OCI-LY7 (cell line): ENCODE results near the gene CYP46A1. TPM values are rescaled to one million over a fixed set of nuclear protein-coding genes. Genes with fewer than 3 reads are reported as not detected.
"Not testable (repeated sequence)": the region's sequence is repeated elsewhere in the genome, so short reads cannot be mapped to it uniquely, and the experiment has no call there.

Source experiments
- BruUV-seq: library from RNA; stranded (reverse); fragments of 400-500 nt; replicated peaks from 2 replicates; lab custom pipeline; 2021; lab: Mats Ljungman, UMichigan
- CTCF ChIA-PET: fragments of 300-600 bp; sonication (Branson Sonifier 250); formaldehyde crosslinking; loops from one replicate; lab custom pipeline; 2022; ENCODE audit warnings: antibody characterized with exemption; ENCODE audit not compliant: unreplicated experiment; lab: Charles Lee
- POLR2A ChIA-PET: fragments of 300-600 bp; sonication (Branson Sonifier 250); formaldehyde crosslinking; loops from one replicate; lab custom pipeline; 2022; ENCODE audit warnings: antibody characterized with exemption; lab: Charles Lee
- DNase-seq: peaks from one replicate; pipeline ENCODE4 v3.0.0-alpha.2; 2015; ENCODE audit warnings: low spot score
- H2AFZ ChIP-seq: fragments of 200-600 bp; sonication (generic), shearing (Covaris generic); 2 replicates; pipeline ENCODE4 v1.6.1; 2014; ENCODE audit warnings: mild to moderate bottlenecking, antibody characterized with exemption, low read length, moderate library complexity
- H3K27ac ChIP-seq: fragments of 200-600 bp; sonication (generic); 2 replicates; pipeline ENCODE4 v1.5.1; 2014; ENCODE audit warnings: mixed run types, low read depth, mild to moderate bottlenecking, moderate library complexity, low read length, inconsistent platforms; ENCODE audit not compliant: poor library complexity, severe bottlenecking
- H3K36me3 ChIP-seq: fragments of 200-600 bp; sonication (generic); 2 replicates; pipeline ENCODE4 v1.6.1; 2014; ENCODE audit warnings: mild to moderate bottlenecking, antibody characterized with exemption, low read length, moderate library complexity, mixed read lengths; ENCODE audit not compliant: insufficient read depth
- H3K4me1 ChIP-seq: fragments of 200-600 bp; sonication (generic); 2 replicates; pipeline ENCODE4 v1.5.1; 2014; ENCODE audit warnings: mild to moderate bottlenecking, low read length; ENCODE audit not compliant: insufficient read depth, poor library complexity, severe bottlenecking
- H3K4me2 ChIP-seq: fragments of 200-600 bp; sonication (generic); 2 replicates; pipeline ENCODE4 v1.6.1; 2014; ENCODE audit warnings: mild to moderate bottlenecking, low read length
- H3K4me3 ChIP-seq: fragments of 200-600 bp; sonication (generic); 2 replicates; pipeline ENCODE4 v1.5.1; 2014; ENCODE audit warnings: mild to moderate bottlenecking, low read depth, low read length; ENCODE audit not compliant: poor library complexity, severe bottlenecking
- H3K79me2 ChIP-seq: fragments of 200-600 bp; sonication (generic); 2 replicates; pipeline ENCODE4 v1.6.1; 2016; ENCODE audit warnings: low read depth, mild to moderate bottlenecking, low read length, moderate library complexity, mixed read lengths; ENCODE audit not compliant: insufficient read depth
- H3K9me2 ChIP-seq: fragments of 200-600 bp; sonication (generic); 2 replicates; pipeline ENCODE4 v1.6.1; 2016; ENCODE audit warnings: mild to moderate bottlenecking, low read length, mixed read lengths; ENCODE audit not compliant: insufficient read depth
- H3K9me3 ChIP-seq: fragments of 200-600 bp; sonication (generic); 2 replicates; pipeline ENCODE4 v1.6.1; 2014; ENCODE audit warnings: mild to moderate bottlenecking, mixed run types, low read length, mixed read lengths
- H4K20me1 ChIP-seq: fragments of 200-600 bp; sonication (generic); 2 replicates; pipeline ENCODE4 v1.6.1; 2014; ENCODE audit warnings: mild to moderate bottlenecking, antibody characterized with exemption, low read length, moderate library complexity, mixed read lengths; ENCODE audit not compliant: insufficient read depth
- EZH2phosphoT487 ChIP-seq: fragments of 200-600 bp; sonication (generic); IDR thresholded peaks from 2 replicates; pipeline ENCODE4 v1.6.1; 2018; ENCODE audit warnings: low read depth, borderline replicate concordance, mild to moderate bottlenecking, mixed run types, antibody characterized with exemption, low read length, moderate library complexity, mixed read lengths
- intact Hi-C: fragments of 100-400 bp; cut with micrococcal nuclease; formaldehyde crosslinking; loops from one replicate; pipeline ENCODE4 v1.10.0; 2022; ENCODE audit not compliant: unreplicated experiment
- total RNA-seq, 2 experiments: library from RNA; depleted of rRNA in 1 of 2; stranded (reverse); fragments of >200 nt in 1 of 2; shearing (Covaris generic) in 1 of 2; gene quantifications; 2 replicates each; pipeline ENCODE4 v1.2.3, GENCODE V29; 2014 to 2022
- TF ChIP-seq, protein P1 (sequence below): fragments of 200-600 bp; sonication (generic); conservative IDR thresholded peaks from 2 replicates; pipeline ENCODE4 v1.5.1; 2014; ENCODE audit warnings: mild to moderate bottlenecking, antibody characterized with exemption, low read length, moderate library complexity, mixed read lengths

CYP46A1 gene
- total RNA-seq, 2 experiments from 2014 or later = 4.1 to 10.8 TPM

DNA sequence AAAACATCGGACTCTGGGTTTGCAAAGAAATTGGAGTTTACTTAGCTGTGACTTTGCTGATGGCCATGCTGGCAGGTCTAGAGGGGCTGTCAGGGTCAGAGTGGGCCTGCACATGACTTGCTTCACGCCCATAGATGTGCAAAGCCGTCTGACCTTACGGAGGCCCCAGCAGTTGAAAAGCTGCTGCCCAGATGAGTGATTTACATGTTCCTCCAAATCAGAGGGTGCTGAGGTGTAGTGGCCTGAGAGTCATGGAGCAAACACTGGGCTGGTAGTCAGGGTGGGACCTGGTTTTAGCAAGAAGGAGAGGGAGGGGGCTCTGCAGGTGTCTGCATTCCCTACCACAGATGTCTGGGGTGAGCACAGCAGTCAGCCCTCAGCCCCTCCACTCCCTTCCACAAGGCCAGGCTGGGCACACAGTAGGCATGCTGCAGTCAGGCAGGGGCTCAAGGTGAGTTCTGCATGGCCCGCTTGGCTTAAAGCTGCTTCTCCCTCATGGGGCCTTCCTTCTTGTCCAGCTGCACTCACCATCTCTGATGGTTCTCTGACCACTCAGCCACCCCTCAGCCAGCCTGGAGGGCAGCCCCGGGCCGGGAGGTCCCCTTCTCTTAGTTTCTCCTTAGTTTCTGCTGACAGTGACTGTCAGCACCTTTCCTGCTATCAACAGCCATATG lies 74.9 kb downstream of the CYP46A1 start:
- Histone ChIP-seq H3K9me3 (no peaks in the 10 kb centered on the region), H3K9me2 (no peaks in the 10 kb centered on the region), H3K36me3 (no peaks in the 10 kb centered on the region), H4K20me1 (no peaks in the 10 kb centered on the region), H3K4me1 (no peaks in the 10 kb centered on the region), H2AFZ (no peak overlapping the region), H3K4me3 (no peak overlapping the region), H3K79me2 (no peaks in the 10 kb centered on the region), H3K27ac (no peak overlapping the region), H3K4me2 (no peak overlapping the region)
- BruUV-seq = no TSS peak
- CTCF ChIA-PET = no interaction called here
- POLR2A ChIA-PET = no interaction called here
- no peak for DNase-seq
- no peak for TF ChIP-seq EZH2phosphoT487
- TF ChIP-seq, protein P1, sequence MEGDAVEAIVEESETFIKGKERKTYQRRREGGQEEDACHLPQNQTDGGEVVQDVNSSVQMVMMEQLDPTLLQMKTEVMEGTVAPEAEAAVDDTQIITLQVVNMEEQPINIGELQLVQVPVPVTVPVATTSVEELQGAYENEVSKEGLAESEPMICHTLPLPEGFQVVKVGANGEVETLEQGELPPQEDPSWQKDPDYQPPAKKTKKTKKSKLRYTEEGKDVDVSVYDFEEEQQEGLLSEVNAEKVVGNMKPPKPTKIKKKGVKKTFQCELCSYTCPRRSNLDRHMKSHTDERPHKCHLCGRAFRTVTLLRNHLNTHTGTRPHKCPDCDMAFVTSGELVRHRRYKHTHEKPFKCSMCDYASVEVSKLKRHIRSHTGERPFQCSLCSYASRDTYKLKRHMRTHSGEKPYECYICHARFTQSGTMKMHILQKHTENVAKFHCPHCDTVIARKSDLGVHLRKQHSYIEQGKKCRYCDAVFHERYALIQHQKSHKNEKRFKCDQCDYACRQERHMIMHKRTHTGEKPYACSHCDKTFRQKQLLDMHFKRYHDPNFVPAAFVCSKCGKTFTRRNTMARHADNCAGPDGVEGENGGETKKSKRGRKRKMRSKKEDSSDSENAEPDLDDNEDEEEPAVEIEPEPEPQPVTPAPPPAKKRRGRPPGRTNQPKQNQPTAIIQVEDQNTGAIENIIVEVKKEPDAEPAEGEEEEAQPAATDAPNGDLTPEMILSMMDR = no peak
- intact Hi-C loops = no loop called here

DNA sequence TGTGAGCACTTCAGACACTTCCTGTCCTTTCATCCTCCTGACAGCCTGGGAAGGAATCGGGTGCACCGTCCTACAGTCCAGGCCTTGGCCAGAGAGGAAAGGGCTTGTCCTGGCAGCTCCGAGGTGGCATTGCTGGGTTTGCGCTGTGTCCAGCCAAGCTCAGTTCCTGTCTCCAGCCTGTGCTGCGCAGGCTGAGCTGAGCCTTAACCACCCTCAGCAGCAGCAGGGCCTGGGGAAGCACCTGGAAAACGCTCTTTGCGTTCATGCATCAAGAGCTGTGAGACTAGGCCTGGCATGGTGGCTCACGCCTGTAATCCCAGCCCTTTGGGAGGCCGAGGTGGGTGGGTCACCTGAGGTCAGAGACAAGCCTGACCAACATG lies 75.4 kb downstream of the CYP46A1 start:
- no TSS peak for BruUV-seq

DNA sequence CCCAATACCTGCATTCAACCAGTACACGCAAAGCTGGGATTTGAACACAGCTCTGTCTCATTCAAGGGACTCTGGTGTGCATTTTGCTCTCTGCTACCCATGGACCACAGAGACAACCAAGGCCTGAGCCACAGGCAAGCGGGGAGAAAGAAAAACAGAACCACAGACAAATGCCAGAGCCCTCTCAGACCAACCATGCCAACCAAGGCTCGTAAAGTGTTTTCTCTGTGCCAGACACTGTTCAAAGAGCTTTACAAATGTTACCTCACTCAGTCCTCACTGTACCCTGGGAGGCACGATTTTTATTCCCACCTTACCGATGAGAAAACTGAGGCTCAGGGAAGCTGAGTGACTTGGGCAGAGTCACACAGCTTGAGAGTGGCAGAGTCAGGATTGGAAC lies 76.7 kb downstream of the CYP46A1 start:
- no peak for DNase-seq
- H4K20me1 ChIP-seq = no peaks in the 10 kb centered on the region
- no peak overlapping the region for H3K4me2 ChIP-seq
- intact Hi-C loops = no loop called here
- H3K4me1 ChIP-seq = no peaks in the 10 kb centered on the region
- no peaks in the 10 kb centered on the region for H3K36me3 ChIP-seq
- no TSS peak for BruUV-seq
- no peak for TF ChIP-seq EZH2phosphoT487
- TF ChIP-seq, protein P1 = no peak
- no peaks in the 10 kb centered on the region for H3K9me2 ChIP-seq
- no peak overlapping the region for H3K4me3 ChIP-seq
- ChIA-PET CTCF (no interaction called here), POLR2A (interaction anchor here (0.9 kb wide), 1 partner anchor 16 kb away, joined by 4 read pairs; no protein-coding TSS in a partner anchor)
- H3K79me2 ChIP-seq = no peaks in the 10 kb centered on the region
- H3K27ac ChIP-seq = no peak overlapping the region
- no peak overlapping the region for H2AFZ ChIP-seq
- no peaks in the 10 kb centered on the region for H3K9me3 ChIP-seq

More for the DNA sequence above, 75.4 kb downstream of the CYP46A1 start:
- no peaks in the 10 kb centered on the region for H3K4me1 ChIP-seq
- intact Hi-C loops = no loop called here
- H3K9me3 ChIP-seq = no peaks in the 10 kb centered on the region
- no peaks in the 10 kb centered on the region for H3K36me3 ChIP-seq
- H3K4me2 ChIP-seq = no peak overlapping the region
- H3K9me2 ChIP-seq = no peaks in the 10 kb centered on the region
- H3K79me2 ChIP-seq = no peaks in the 10 kb centered on the region
- ChIA-PET CTCF (no interaction called here), POLR2A (no interaction called here)
- DNase-seq = no peak
- H3K27ac ChIP-seq = no peak overlapping the region
- H4K20me1 ChIP-seq = no peaks in the 10 kb centered on the region
- H3K4me3 ChIP-seq = no peak overlapping the region
- TF ChIP-seq, protein P1 = no peak
- TF ChIP-seq EZH2phosphoT487 = no peak
- no peak overlapping the region for H2AFZ ChIP-seq

DNA sequence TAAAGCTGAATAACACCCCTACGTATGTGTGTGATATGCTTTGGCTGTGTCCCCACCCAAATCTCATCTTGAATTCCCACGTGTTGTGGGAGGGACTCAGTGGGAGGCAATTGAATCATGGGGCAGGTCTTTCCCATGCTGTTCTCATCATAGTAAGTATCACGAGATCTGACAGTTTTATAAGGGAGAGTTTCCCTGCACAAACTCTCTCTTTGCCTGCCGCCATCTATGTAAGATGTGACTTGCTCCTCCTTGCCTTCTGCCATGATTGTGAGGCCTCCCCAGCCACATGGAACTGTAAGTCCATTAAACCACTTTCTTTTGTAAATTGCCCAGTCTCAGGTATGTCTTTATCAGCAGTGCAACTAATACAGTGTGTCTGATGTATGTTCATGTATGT lies 78.8 kb downstream of the CYP46A1 start:
- H2AFZ ChIP-seq, BruUV-seq, intact Hi-C loops, H3K36me3 ChIP-seq, H4K20me1 ChIP-seq, CTCF ChIA-PET, H3K9me3 ChIP-seq, H3K4me1 ChIP-seq, H3K9me2 ChIP-seq, H3K79me2 ChIP-seq, DNase-seq, H3K4me3 ChIP-seq, H3K4me2 ChIP-seq, H3K27ac ChIP-seq: not testable (repeated sequence)
- POLR2A ChIA-PET = interaction anchor here (0.6 kb wide), 1 partner anchor 445 kb away, joined by 3 read pairs; no protein-coding TSS in a partner anchor
